SK-N-SH treated with all-trans-retinoic acid at 6 μM for 48 hours (cell line): Measurements from ENCODE around the gene FHOD3.

Experiments used
- ESRRG ChIP-seq: fragments of 250-450 bp; sonication (Bioruptor Pico); IDR thresholded peaks from 2 replicates; pipeline ENCODE4 v1.6.1; 2021; ENCODE audit warnings: mild to moderate bottlenecking
- ZNF70 ChIP-seq: fragments of 450-650 bp; formaldehyde crosslinking; IDR thresholded peaks from 2 replicates; pipeline ENCODE4 v1.5.0; 2020; ENCODE audit warnings: mild to moderate bottlenecking, moderate library complexity

DNA sequence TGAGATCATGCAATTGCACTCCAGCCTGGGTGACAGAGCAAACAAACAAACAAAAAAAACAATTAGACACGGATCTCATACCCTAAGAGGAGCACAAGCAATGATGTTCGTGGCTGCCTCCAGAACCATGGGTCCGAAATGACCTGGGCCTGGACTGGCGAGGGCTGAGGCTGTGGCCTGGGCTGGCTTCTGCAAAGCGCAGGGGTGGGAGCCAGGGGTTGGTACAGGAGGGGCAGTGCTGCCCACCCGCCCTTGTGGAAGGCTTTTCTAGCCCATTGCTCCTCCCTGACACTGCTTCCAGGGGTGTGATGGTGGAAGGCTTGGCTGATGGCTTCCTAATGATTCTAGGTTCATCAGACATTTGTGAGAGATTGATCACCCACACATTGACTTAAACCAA, 167.8 kb downstream of the FHOD3 start:
- TF ChIP-seq ESRRG (CRISPR knock-in tag) (no peak), ZNF70 (CRISPR knock-in tag) (no peak)
